Neural crest cell (in vitro differentiated cells): ENCODE measurements around the gene KAT6B. TPM values are rescaled to one million over a fixed set of nuclear protein-coding genes. Genes with fewer than 3 reads are reported as not detected.
A peak's percentile ranks its signal among the peaks of the same experiment; 100 is the strongest.

Experiments used
- DNase-seq: peaks from one replicate; pipeline ENCODE4 v3.0.0; 2021; ENCODE audit warnings: low read depth, mixed read lengths, low spot score
- H3K27ac Mint-ChIP-seq: one replicate; pipeline ENCODE4 v1.8.0; 2021; ENCODE audit warnings: mild to moderate bottlenecking, mixed read lengths; ENCODE audit not compliant: unreplicated experiment
- H3K27me3 Mint-ChIP-seq: 2 replicates; pipeline ENCODE4 v1.8.0; 2021; ENCODE audit warnings: low read depth, mild to moderate bottlenecking, mixed read lengths
- H3K36me3 Mint-ChIP-seq: 2 replicates; pipeline ENCODE4 v1.8.0; 2021; ENCODE audit warnings: low read depth, mild to moderate bottlenecking, mixed read lengths
- H3K4me1 Mint-ChIP-seq: 2 replicates; pipeline ENCODE4 v1.8.0; 2021; ENCODE audit warnings: mixed read lengths
- H3K4me3 Mint-ChIP-seq: one replicate; pipeline ENCODE4 v1.8.0; 2021; ENCODE audit warnings: mild to moderate bottlenecking, mixed read lengths
- H3K9me3 Mint-ChIP-seq: 2 replicates; pipeline ENCODE4 v1.8.0; 2021; ENCODE audit warnings: mixed read lengths
- total RNA-seq: library from RNA; stranded (reverse); gene quantifications from 2 replicates; pipeline ENCODE4 v1.2.1, GENCODE V29; 2021
- TF ChIP-seq, protein P1 (sequence below): fragments of 200-600 bp; sonication (generic); conservative IDR thresholded peaks from 2 replicates; pipeline ENCODE4 v1.5.0; 2021; ENCODE audit warnings: antibody characterized with exemption, mild to moderate bottlenecking

KAT6B gene
- total RNA-seq, 1 donor from 2014 or later: 34.2 TPM

DNA sequence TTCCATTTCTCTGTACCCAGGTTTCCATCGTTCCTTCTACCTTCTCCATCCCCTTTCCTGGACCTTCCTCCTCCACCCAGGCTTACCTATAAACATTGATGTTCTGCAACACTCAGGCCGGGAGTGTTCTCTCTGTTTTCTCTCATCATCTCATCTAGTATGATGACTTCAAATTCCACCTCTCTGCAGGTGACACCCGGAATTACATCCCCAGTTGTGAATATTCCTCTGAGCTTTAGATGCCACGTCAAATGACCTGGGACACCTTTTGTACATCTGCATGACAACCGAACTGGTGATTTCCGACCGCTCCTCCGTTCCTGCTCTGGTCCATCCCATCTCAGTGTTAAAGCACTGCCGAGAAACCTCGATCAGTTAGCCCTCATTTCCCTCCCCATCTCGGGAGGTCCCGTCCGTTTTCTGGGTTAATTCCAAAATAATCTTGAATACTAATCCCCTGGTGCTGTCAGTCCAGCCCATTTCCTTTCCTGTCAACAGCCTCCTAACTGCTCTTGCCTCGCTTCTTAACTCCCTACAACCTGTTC is 208.4 kb downstream of the KAT6B start:
- Mint-ChIP-seq H3K27ac (no peak overlapping the region), H3K9me3 (no peaks in the 10 kb centered on the region)
- TF ChIP-seq, protein P1, sequence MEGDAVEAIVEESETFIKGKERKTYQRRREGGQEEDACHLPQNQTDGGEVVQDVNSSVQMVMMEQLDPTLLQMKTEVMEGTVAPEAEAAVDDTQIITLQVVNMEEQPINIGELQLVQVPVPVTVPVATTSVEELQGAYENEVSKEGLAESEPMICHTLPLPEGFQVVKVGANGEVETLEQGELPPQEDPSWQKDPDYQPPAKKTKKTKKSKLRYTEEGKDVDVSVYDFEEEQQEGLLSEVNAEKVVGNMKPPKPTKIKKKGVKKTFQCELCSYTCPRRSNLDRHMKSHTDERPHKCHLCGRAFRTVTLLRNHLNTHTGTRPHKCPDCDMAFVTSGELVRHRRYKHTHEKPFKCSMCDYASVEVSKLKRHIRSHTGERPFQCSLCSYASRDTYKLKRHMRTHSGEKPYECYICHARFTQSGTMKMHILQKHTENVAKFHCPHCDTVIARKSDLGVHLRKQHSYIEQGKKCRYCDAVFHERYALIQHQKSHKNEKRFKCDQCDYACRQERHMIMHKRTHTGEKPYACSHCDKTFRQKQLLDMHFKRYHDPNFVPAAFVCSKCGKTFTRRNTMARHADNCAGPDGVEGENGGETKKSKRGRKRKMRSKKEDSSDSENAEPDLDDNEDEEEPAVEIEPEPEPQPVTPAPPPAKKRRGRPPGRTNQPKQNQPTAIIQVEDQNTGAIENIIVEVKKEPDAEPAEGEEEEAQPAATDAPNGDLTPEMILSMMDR: peak; percentile 29

GRCh38 chr10:75035975-75036708 is 209.7 kb downstream of the KAT6B start:
- Mint-ChIP-seq H3K4me3 (no peak overlapping the region), H3K27ac (peak overlapping the region; percentile 73), H3K4me1 (no peaks in the 10 kb centered on the region), H3K36me3 (peaks cover 4% of the 10 kb centered on the region), H3K9me3 (no peaks in the 10 kb centered on the region), H3K27me3 (no peaks in the 10 kb centered on the region)
- no peak for DNase-seq
- TF ChIP-seq, protein P1: no peak

More for the DNA sequence above, 208.4 kb downstream of the KAT6B start:
- peaks cover 9% of the 10 kb centered on the region for H3K36me3 Mint-ChIP-seq
- DNase-seq: no peak
- H3K4me3 Mint-ChIP-seq: no peak overlapping the region
- H3K4me1 Mint-ChIP-seq: peaks cover 8% of the 10 kb centered on the region
- H3K27me3 Mint-ChIP-seq: no peaks in the 10 kb centered on the region

DNA sequence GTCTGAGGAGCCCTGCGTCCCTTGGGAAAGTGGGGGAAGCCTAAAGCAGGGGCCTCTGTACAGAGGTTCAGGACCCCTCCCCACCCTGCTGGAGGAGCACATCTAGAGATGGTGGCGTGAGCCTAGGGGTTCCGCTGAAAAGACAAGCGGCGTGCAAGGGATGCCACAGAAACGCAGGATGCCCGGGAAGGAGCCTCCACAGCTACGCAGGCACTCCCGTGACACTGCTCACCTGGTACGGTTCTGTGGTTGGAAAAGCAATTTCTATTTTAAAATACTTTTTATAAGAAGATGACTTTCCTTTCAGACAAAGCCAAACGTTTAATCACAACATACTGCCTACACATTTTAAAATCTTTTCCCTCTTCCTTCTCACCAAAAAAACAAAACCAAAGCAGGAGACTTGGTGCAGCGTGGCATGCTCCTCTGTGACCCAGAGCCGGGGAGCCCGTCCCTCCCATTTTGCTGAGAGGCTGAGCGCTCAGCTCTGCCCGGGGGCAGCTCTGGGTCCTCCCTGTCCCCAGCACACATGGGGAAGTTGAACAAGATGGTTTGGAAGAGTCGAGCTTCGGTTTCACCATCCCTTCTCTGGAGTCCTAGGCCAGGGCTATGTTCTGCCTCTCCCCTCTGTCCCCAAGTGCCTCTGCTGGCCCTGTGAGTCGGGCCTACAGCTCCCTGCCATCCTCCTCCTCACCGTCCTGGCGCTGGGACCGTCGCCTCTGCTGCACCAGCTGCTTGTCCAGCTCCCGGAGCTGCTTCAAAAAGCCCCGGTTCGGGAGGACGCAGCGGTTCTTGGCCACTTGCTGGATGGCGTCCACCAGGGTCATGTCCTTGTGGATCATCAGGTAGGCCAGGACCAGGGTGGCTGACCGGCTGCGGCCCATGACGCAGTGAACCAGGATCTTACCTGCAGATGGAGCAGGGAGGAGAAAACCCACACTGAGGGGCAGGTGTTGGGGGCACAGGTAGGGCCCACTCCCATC is 211.1 kb downstream of the KAT6B start:
- Mint-ChIP-seq H3K36me3 (peaks cover 4% of the 10 kb centered on the region), H3K9me3 (no peaks in the 10 kb centered on the region), H3K4me3 (no peak overlapping the region), H3K27ac (no peak overlapping the region), H3K4me1 (no peaks in the 10 kb centered on the region), H3K27me3 (no peaks in the 10 kb centered on the region)
- DNase-seq: no peak
- TF ChIP-seq, protein P1: no peak

DNA sequence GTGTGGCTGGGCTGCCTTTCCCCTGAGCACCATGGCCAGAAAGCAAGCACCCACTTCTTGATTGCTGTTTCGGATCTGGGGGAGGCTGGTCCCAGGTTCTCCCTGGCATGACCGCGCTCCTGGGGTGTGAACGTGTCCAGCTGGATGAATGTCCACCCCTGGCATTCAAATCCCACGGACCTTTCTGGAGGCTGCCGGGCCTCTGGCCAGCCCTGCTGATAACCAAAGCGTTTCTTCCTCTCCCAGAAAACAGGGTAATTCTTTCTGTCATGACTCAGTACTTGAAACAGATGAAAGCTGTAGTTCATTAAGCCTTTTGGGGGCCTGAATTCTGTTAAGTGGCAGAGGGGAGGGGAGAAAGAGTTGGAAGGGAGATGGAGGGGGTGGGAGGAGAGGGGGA is 211.9 kb downstream of the KAT6B start:
- no peaks in the 10 kb centered on the region for H3K27me3 Mint-ChIP-seq
- H3K27ac Mint-ChIP-seq: no peak overlapping the region
- H3K4me1 Mint-ChIP-seq: no peaks in the 10 kb centered on the region
- H3K9me3 Mint-ChIP-seq: no peaks in the 10 kb centered on the region
- no peaks in the 10 kb centered on the region for H3K36me3 Mint-ChIP-seq
- TF ChIP-seq, protein P1: no peak
- DNase-seq: no peak
- no peak overlapping the region for H3K4me3 Mint-ChIP-seq

DNA sequence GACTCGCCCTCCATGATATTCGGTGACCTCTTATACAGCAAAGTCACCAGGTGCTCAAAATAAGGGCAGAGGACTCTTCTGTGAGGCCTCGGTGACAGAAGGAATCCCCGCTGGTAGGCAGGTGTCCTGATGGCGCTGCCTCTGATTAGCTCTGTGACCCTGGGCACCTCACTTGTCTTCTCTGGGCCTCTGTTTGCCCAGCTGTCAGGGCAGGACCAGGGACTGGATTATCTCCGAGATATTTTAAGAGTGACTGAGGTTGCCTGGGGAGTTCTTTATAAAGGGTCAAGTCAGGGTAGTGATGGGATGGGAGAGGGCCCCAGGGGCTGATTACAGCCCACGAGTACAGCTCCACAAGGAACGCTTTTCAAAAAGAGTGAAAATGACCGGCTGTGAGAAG is 214.2 kb downstream of the KAT6B start:
- TF ChIP-seq, protein P1: no peak
- H3K27me3 Mint-ChIP-seq: no peaks in the 10 kb centered on the region
- H3K4me1 Mint-ChIP-seq: no peaks in the 10 kb centered on the region
- H3K9me3 Mint-ChIP-seq: peaks cover 2% of the 10 kb centered on the region
- no peak for DNase-seq
- H3K4me3 Mint-ChIP-seq: no peak overlapping the region
- H3K36me3 Mint-ChIP-seq: peaks cover 2% of the 10 kb centered on the region
- H3K27ac Mint-ChIP-seq: peak overlapping the region; percentile 83
